Measurements from ENCODE around the gene IGF1. TPM values are rescaled to one million over a fixed set of nuclear protein-coding genes. Genes with fewer than 3 reads are reported as not detected.

Gene IGF1
- total RNA-seq, 2 donors from 2014 or later, result 0.79 to 2.0 TPM

DNA sequence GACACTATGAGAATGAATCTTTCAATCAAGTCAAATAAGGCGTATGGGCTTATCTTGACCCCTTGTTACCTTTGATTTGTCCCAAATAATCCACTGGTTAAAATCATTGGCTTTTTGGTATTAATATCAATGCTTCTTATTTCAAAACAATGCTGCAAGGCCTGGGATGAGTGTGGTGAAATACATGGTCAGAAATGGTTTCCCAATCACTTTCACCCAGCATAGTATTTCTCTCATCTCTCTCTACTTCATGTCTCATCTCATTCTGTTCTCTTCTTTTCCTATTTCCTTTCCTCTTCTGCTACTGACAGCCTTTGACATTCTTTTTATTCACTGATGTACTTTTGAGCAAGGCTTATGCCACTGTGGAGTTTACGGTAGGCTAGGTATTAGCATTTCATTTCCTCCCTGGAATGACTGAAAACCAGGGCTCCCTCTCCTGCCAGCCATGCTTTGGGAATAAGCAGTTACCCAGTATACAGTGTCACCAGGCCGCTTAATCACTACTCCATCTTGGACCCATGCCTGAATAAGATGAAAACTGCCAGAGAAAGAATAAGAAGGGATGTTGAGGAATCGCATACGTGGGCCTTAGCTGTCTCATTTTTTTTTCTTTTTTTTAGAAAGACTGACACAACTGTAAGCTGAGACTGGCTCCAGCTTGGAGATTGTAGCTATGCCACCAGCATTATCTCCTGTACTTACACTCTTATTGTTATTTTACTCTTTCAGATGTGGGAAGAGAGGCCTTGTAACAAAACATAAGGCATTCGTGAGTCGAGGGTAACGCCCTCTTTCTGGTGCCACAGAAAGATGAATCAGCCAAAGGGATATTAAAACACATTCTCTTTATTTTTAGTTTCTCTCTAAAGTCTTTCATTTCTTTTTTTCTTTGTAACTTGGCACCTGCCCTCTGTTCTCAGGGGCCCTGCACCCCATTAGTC, 53.5 kb downstream of the IGF1 start:
- Mint-ChIP-seq H3K4me1 (ENCODE audit: low read depth) (peaks cover 10% of the 10 kb centered on the region), H3K9me3 (peaks cover 2% of the 10 kb centered on the region in 2 donors), H3K36me3 (ENCODE audit: insufficient read depth in 2 of 2) (peaks cover 0 to 3% of the 10 kb centered on the region in 2 donors), H3K27me3 (ENCODE audit: low read depth) (peaks cover 13% of the 10 kb centered on the region), H3K4me3 (no peak overlapping the region), H3K27ac (no peak overlapping the region)
- DNase-seq, result no peak
- no peak for ATAC-seq (replicated peaks in 1 of 2)

DNA sequence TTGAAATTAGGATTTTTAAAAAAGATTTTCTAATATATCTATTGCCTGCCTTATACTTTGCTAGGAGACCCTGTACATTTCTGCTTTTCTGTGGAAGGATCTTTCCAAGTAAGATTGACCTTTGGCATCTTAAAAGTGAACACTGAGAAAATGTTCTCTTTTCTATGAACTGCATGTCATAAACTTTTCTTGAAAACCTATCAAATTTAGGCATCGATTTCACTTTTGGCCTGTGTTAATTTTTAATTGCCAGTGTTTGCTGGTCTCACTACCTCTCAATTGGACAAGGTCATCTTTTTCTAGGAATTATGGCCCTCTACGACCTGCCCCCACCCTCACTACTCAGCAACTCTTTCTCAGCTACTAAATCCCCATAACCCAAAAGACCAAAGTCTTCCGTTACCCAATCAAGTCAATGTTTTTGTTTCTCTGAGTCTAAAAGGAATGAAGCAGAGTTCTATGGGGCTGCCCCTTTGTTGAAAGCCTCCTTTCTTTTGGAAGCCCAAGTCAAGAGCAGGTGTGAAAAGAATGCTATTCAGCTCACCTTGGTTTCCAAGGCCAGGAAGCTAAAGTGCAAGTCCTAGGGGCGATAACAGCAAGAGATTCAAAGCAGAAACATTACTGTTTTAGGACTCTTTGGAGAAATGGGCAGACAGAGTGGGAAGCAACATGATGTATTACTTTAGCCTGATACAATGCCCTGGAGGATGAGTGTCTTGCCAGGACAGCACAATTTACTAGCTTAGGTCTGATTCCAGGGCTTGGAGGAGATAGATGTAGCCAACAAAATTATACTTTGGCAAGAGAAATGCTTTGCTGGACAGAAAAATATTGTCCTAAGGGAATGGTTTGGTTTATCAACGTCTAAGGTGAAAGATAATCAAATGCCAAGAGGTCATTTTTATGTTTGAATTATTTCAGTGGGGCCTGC, 55.0 kb downstream of the IGF1 start:
- Mint-ChIP-seq H3K27me3 (ENCODE audit: low read depth) (peaks cover 13% of the 10 kb centered on the region), H3K36me3 (ENCODE audit: insufficient read depth in 2 of 2) (peaks cover 0 to 3% of the 10 kb centered on the region in 2 donors), H3K27ac (no peak overlapping the region), H3K4me1 (ENCODE audit: low read depth) (peaks cover 20% of the 10 kb centered on the region), H3K4me3 (no peak overlapping the region), H3K9me3 (peaks cover 2% of the 10 kb centered on the region in 2 donors)
- no peak for DNase-seq
- no peak for ATAC-seq (replicated peaks in 1 of 2)

DNA sequence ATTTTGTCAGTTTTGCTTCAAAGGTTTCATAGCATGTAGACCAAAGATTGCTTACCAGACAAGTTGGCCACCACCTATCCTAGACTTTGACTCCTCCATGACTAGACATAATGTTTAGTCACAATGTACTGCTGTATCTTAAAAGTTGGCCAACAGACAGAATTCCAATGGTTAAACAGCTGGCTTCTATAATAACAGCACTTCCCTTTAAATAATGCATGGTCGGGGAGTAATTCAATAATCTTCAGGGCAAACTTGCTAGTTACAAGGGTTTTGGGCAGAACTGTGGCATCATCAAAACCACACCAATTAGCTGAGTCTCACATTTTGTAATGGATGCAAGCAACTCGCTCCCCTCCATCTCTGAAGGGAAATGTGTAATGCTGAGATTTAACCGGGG, 56.9 kb downstream of the IGF1 start:
- Mint-ChIP-seq H3K27me3 (ENCODE audit: low read depth) (peaks cover 21% of the 10 kb centered on the region), H3K27ac (no peak overlapping the region), H3K9me3 (peaks cover 2 to 5% of the 10 kb centered on the region in 2 donors), H3K4me3 (no peak overlapping the region), H3K4me1 (ENCODE audit: low read depth) (peaks cover 23% of the 10 kb centered on the region), H3K36me3 (ENCODE audit: insufficient read depth in 2 of 2) (peaks cover 0 to 3% of the 10 kb centered on the region in 2 donors)
- DNase-seq, result no peak
- ATAC-seq (replicated peaks in 1 of 2), result no peak

DNA sequence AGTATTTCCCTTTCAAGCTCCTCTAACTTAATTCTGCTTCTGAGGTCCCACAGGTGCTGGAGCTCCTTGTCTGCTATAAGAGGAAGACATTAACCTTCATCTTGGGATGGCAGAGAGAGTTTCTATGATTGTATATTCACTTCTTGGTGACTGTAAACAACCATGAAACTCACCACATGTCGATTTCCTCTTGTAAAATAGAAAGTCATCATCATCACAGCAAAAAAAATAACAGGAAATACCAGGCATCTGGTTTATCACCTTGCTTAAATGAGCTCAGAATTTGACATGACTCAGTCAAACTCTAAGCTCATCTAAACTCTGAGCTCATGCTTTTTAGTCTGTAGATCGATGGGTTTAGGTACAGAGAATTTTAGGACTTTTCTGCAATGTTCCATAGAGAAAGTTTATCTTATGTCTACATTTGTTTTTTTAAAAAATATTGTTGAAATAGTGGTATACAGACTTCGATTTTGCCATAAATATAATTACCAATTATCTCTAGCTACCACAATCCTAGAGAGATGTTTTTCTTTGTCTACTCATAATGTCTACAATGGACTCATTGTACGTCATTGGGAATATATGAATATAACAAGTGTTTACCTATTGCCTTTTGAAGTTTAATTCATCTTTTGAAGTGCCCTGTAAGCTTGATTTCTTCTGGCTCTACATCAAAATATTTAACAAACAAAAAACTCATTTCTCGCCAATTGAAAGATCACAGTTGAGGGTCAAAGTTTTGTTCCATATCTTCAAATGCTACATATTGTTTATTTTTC, 58.4 kb downstream of the IGF1 start:
- H3K9me3 Mint-ChIP-seq, result peaks cover 2 to 5% of the 10 kb centered on the region in 2 donors
- peaks cover 23% of the 10 kb centered on the region for H3K4me1 Mint-ChIP-seq (ENCODE audit: low read depth)
- DNase-seq (no peak), ATAC-seq (replicated peaks in 1 of 2) (peak; percentile 93 to 94)
- peaks cover 22% of the 10 kb centered on the region for H3K27me3 Mint-ChIP-seq (ENCODE audit: low read depth)
- H3K27ac Mint-ChIP-seq, result peak overlapping the region; percentile 64
- peak overlapping the region in 1 of 2 donors; percentile 59 for H3K4me3 Mint-ChIP-seq
- peaks cover 0 to 3% of the 10 kb centered on the region in 2 donors for H3K36me3 Mint-ChIP-seq (ENCODE audit: insufficient read depth in 2 of 2)

DNA sequence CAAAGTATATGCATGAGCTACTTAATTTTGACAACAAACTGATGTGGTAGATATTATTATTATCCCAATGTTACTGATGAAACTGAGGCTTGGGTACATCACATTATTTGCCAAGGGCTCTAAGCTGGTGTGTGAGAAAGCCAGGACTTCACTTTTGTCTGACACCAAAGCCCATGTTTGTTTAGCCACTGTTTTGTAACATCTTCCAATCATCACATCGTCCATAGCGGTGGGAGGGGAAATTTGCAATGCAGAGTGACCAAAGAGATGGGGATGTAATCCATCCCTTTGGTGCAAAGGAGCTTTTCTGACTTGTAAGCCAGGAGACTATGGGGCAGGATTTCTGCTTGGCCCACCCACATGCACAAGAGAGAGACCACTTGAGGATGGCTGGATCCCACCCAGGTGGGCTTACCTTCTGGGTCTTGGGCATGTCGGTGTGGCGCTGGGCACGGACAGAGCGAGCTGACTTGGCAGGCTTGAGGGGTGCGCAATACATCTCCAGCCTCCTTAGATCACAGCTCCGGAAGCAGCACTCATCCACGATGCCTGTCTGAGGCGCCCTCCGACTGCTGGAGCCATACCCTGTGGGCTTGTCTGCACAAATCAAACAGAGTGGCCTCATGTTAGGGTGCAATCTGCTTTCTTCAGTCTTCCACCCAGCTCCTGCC, 61.1 kb downstream of the IGF1 start:
- peaks cover 0 to 5% of the 10 kb centered on the region in 2 donors for H3K9me3 Mint-ChIP-seq
- H3K27me3 Mint-ChIP-seq (ENCODE audit: low read depth), result peaks cover 32% of the 10 kb centered on the region
- no peak overlapping the region for H3K4me3 Mint-ChIP-seq
- DNase-seq (no peak), ATAC-seq (replicated peaks in 1 of 2) (no peak)
- no peaks in the 10 kb centered on the region for H3K36me3 Mint-ChIP-seq (ENCODE audit: insufficient read depth in 2 of 2)
- H3K27ac Mint-ChIP-seq, result no peak overlapping the region
- peaks cover 23% of the 10 kb centered on the region for H3K4me1 Mint-ChIP-seq (ENCODE audit: low read depth)

DNA sequence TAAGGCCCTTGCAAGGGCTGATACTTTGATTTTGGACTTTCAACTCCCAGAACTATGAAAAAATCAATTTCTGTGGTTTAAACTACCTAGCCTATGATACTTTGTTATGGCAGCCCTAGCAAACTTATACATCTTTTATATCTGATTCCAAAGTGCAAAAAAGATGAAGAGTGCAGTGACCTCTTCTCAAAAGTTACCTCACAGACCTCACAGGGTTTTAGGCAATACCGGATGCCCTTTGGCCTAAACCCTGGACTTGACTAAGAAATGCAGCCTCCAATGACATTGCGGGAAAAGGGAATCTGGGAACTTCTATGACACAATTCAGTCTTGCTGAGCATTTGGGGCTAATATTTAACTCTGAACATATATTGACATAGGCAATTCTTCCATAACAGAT, 63.3 kb downstream of the IGF1 start:
- Mint-ChIP-seq H3K27me3 (ENCODE audit: low read depth) (peaks cover 26% of the 10 kb centered on the region), H3K9me3 (peaks cover 2 to 5% of the 10 kb centered on the region in 2 donors), H3K36me3 (ENCODE audit: insufficient read depth in 2 of 2) (no peaks in the 10 kb centered on the region), H3K27ac (no peak overlapping the region), H3K4me1 (ENCODE audit: low read depth) (peaks cover 15% of the 10 kb centered on the region), H3K4me3 (no peak overlapping the region)
- DNase-seq, result no peak
- no peak for ATAC-seq (replicated peaks in 1 of 2)

DNA sequence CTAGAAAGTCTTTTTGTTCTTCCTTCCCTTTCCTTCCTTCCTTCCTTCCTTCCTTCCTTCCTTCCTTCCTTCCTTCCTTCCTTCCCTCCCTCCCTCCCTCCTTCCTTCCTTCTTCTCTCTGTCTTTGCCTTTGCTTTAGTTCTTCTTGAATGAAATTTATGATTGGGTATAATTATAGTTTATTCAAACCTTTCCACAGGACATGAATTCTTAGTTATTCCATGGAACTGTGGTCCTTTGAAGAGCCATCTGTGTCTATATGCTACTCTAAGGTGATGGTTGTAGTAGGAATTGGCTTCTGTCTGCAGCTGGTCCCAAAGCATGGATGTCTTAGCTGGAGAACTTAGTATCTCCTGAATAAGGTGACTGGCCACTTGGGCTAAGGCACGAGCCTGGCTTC, 64.8 kb downstream of the IGF1 start:
- peaks cover 4% of the 10 kb centered on the region for H3K4me1 Mint-ChIP-seq (ENCODE audit: low read depth)
- no peak for DNase-seq
- no peak for ATAC-seq (replicated peaks in 1 of 2)
- no peak overlapping the region for H3K4me3 Mint-ChIP-seq
- H3K27me3 Mint-ChIP-seq (ENCODE audit: low read depth), result peaks cover 32% of the 10 kb centered on the region
- no peaks in the 10 kb centered on the region for H3K36me3 Mint-ChIP-seq (ENCODE audit: insufficient read depth in 2 of 2)
- no peak overlapping the region for H3K27ac Mint-ChIP-seq
- peaks cover 2 to 7% of the 10 kb centered on the region in 2 donors for H3K9me3 Mint-ChIP-seq

DNA sequence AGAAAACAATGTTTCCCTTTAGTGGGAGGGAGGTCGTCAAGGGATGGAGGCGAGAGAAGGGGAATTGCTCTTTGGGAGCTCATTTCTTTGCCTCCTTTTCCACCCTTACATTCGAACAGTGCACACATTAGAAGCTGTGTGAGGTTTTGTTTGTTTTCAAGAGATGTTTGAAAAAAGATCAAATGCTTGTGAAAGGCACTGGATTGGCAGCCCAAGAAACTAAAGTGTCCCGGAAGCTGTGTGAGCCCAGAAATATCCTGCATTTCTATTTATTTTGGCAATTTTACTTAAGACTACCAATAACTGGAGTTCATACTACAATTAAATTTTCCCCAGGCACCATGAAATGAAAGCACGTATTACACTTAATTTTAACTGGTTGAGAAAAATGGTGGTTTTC, 67.0 kb downstream of the IGF1 start:
- peaks cover 4 to 7% of the 10 kb centered on the region in 2 donors for H3K9me3 Mint-ChIP-seq
- no peaks in the 10 kb centered on the region for H3K36me3 Mint-ChIP-seq (ENCODE audit: insufficient read depth in 2 of 2)
- no peak overlapping the region for H3K27ac Mint-ChIP-seq
- ATAC-seq (replicated peaks in 1 of 2) (no peak), DNase-seq (no peak)
- H3K4me1 Mint-ChIP-seq (ENCODE audit: low read depth), result peaks cover 9% of the 10 kb centered on the region
- H3K27me3 Mint-ChIP-seq (ENCODE audit: low read depth), result peaks cover 36% of the 10 kb centered on the region
- no peak overlapping the region for H3K4me3 Mint-ChIP-seq

DNA sequence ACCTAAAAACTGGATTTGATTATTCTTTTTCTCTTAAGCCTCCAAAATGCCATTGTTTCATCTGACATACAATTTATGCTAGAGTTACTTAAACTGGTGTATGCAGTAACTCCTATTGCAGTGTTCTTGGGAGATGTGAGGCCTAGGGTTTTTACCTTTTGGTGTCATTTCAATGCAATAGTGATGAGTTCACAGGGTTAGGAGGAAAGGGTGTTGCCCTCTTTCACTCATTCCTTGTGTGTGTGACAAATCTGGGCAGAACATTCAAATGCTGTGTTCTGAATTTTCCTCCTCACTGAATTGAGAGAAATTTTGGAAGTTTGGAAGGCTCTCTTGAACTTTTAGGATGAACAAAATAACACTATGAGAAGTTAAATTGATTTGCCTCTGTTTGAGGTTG, 69.9 kb downstream of the IGF1 start:
- Mint-ChIP-seq H3K9me3 (peaks cover 4 to 6% of the 10 kb centered on the region in 2 donors), H3K4me1 (ENCODE audit: low read depth) (peaks cover 14% of the 10 kb centered on the region), H3K27me3 (ENCODE audit: low read depth) (peaks cover 25% of the 10 kb centered on the region), H3K4me3 (no peak overlapping the region), H3K36me3 (ENCODE audit: insufficient read depth in 2 of 2) (no peaks in the 10 kb centered on the region), H3K27ac (no peak overlapping the region)
- ATAC-seq (replicated peaks in 1 of 2) (peak in 1 of 2 donors; percentile 38), DNase-seq (no peak)

DNA sequence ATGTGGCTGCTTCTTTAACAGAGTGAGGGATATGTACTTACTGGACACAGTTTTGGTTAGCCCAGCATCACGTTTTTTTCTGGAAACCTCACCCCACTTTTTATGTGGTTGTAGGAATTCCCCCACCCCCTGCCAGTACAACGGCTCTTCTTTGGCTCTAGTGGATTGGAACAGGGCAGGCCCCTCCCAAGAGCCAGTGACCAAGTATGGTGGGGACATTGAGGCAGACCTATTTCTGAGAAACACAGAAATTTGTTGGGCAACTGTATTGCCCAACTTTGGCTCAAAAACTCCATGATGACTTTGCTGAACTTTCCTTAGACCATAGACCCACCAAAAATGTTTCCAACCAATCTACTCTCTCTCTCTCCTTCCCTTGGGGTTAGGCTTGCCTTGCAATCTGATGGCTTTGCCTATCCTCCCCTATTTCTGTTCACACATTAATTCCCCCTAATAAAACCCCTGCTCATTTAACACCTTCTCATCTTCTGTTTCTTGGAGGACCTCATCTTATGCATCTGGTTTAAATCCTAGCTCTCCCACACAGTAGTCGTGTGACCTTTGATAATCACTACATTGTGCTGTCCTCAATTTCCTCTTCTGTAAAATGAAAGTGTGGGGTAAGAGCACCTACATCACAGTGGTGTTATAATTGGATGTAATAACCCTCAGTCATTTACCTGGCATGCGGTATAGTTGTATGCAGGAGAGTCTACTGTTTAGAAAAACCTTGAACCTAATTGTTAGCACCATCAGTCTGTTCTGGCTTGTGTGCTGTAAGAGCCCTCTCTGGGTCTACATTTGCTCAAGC, 71.7 kb downstream of the IGF1 start:
- no peaks in the 10 kb centered on the region for H3K36me3 Mint-ChIP-seq (ENCODE audit: insufficient read depth in 2 of 2)
- ATAC-seq (replicated peaks in 1 of 2) (peak in 1 of 2 donors; percentile 23), DNase-seq (no peak)
- H3K27ac Mint-ChIP-seq, result no peak overlapping the region
- H3K4me1 Mint-ChIP-seq (ENCODE audit: low read depth), result peaks cover 14% of the 10 kb centered on the region
- peaks cover 2 to 5% of the 10 kb centered on the region in 2 donors for H3K9me3 Mint-ChIP-seq
- H3K27me3 Mint-ChIP-seq (ENCODE audit: low read depth), result peaks cover 40% of the 10 kb centered on the region
- no peak overlapping the region for H3K4me3 Mint-ChIP-seq

DNA sequence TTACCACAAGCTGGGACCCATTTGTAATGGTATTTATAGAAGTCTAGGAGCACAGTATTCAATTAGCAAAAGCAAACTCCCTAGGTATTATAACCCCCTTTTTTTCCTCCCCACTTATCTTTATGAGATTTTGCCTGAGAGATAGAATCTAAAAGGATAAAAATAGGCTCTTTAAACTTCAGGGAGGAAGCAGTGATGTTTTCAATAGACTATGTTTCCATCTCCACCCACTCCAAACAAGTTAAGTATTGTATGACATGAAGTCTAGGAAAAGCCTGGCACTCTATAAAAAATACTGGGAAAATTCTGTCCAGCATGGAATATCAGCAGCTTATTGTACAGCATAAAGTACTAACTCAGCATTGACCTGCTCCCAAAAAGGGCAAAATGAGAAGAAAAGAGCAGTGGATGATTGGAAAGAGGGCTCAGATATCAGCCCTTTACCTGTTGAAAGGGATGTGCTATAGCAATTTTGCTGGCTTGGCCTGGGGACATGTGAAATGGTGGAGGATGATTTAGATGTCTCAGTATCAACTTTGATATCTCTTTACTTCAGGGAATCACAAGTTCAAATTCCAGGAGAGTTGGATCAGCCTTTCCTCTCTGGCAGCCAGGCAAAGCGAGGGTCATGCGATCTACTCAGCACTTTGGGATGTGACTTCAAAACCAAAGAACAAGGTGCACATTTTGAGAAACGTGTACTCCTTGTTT, 72.4 kb downstream of the IGF1 start:
- no peak overlapping the region for H3K27ac Mint-ChIP-seq
- peaks cover 2 to 5% of the 10 kb centered on the region in 2 donors for H3K9me3 Mint-ChIP-seq
- no peaks in the 10 kb centered on the region for H3K36me3 Mint-ChIP-seq (ENCODE audit: insufficient read depth in 2 of 2)
- H3K4me1 Mint-ChIP-seq (ENCODE audit: low read depth), result peaks cover 14% of the 10 kb centered on the region
- H3K4me3 Mint-ChIP-seq, result no peak overlapping the region
- ATAC-seq (replicated peaks in 1 of 2) (no peak), DNase-seq (no peak)
- H3K27me3 Mint-ChIP-seq (ENCODE audit: low read depth), result peaks cover 40% of the 10 kb centered on the region

All from activated T-cell treated with anti-CD3 and anti-CD28 coated beads, Interleukin-2, amount 50 U/mL, for 72 hours (primary cell).